HK-2 (cell line): ENCODE measurements around the gene SCG5.

Experiments used
- DNase-seq: peaks from one replicate; pipeline ENCODE4 v3.0.0-alpha.2; 2018; ENCODE audit not compliant: unreplicated experiment

The SCG5 gene

DNA sequence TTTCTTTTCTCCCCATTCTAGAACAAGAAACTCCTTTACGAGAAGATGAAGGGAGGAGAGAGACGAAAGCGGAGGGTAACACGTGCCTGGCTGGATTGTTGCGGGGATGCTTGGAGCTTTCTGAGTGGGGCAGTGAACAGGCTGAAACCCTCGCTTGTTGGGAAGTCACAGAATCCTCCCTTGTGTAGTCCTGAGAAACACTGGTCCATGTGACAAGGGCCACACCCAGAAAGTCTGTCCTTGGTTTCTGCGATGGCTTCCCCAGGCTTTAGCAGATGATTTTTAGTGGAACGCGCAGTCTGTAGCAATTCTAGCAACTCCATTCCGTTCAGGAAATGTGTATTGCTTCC lies 50.2 kb downstream of the SCG5 start:
- no peak for DNase-seq

DNA sequence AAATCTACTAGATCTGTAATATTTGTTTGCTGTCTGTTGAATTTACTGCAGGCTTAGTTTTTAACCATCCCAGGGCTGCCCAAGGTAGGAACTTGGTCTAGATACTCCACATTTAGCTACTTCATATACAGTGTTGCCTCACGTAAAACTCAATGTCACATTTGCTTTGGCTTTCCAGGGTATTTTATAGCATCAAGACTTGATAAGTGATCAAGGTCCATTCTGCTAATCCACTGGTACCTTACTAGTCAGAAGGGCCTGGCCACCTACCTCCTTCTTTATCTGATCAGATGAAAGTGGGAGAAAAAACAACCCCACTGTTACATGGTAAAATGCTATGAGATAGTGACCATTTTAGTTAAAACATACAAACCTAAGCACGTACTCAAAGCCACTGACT lies 50.8 kb downstream of the SCG5 start:
- DNase-seq = no peak

DNA sequence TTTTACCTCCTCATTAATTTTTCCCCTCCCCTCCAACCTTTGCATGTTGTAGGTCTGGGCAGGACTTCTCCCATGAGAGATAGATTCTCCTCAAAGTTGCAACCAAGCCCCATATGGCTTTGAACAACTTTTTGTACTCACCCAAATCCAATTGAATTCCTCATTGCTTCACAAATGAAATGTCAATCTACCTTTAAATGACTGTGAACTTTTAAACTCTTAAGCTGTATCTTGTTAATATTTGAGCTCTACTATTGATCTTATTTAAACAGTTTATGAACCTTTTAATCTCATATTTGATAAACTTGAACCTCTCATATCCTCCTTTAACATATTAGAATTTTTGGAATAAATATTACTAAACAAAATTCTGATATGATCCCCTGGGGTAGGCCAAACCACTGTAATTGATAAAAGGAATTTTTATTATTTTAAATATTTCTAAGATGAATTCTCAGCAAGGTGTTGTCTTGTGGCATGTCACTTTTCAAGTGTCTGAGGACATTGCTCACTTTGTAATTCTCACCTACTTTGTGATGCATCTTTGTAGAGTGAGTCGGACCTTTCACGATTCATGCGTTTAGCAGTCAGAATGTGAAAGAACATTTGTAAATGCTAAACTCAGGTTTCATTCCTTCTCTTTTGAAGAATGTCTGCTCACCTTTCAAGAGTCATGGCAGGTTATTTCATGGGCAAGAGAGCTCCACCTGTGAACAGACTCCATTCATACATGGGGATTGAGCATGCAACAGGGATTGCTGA lies 52.9 kb downstream of the SCG5 start:
- no peak for DNase-seq

GRCh38 chr15:32698773-32699390 lies 57.4 kb downstream of the SCG5 start:
- DNase-seq = no peak

- DNase-seq = no peak
Observed at GRCh38 chr15:32700501-32701150, 59.1 kb downstream of the SCG5 start.

- DNase-seq = no peak
Observed at GRCh38 chr15:32701863-32702262, 60.4 kb downstream of the SCG5 start.

- no peak for DNase-seq
Observed at GRCh38 chr15:32704395-32704981, 63.0 kb downstream of the SCG5 start.

GRCh38 chr15:32705446-32705845 lies 63.9 kb downstream of the SCG5 start:
- DNase-seq = no peak

GRCh38 chr15:32706704-32707103 lies 65.2 kb downstream of the SCG5 start:
- no peak for DNase-seq

GRCh38 chr15:32707436-32707835 lies 65.9 kb downstream of the SCG5 start:
- no peak for DNase-seq

- no peak for DNase-seq
Observed at GRCh38 chr15:32709295-32710033, 68.0 kb downstream of the SCG5 start.

DNA sequence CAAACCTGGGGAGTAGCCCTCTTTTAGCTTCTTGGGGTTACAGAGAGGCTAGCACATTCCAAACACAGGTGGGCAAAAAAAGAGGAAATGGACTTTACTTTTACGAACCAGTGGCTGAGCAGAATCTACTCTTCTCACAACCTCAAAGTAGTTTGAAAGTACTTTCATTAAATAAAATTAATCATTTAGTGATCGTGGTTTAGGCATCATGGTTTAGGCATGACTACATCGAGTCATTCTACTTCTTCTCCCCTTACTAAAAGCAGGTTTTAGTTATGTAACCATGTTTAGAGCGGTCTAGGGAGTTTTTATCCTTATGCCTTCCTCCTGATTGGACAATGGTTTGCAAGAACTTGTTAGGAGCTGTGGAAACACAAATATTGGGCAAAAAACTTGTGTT lies 73.8 kb downstream of the SCG5 start:
- DNase-seq = no peak

DNA sequence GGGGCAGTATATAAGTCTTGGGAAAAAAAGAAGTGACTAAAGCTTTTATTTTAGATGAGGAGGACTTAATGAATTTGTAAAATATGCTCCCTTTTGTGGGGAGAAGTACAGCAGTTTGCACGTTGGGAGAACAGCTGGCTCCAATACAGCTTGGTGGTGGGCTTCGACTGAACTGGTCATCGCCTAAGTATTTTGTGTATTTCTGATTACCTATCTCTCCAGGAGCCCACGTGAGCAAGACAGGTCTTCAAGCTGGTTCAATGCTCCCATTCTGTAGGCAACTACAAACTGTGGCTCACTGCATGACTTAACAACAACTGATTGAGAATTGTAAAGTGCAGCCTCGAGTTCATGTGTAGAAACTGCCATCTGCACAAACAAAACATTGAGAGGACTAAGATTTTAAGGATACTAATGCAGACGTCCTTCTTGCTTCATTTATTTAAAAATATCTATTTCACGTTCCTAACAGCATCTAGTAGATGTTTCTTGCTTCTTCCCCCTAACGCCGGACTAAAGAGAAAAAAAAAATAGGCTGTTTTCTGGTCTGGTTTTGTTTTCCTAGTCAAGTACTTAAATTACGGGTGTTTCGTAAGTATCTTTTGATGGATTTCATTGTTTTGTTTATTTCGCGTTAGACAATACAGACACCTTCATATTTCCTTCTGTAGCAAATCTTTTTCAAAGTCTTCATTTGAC lies 74.9 kb downstream of the SCG5 start:
- no peak for DNase-seq

DNA sequence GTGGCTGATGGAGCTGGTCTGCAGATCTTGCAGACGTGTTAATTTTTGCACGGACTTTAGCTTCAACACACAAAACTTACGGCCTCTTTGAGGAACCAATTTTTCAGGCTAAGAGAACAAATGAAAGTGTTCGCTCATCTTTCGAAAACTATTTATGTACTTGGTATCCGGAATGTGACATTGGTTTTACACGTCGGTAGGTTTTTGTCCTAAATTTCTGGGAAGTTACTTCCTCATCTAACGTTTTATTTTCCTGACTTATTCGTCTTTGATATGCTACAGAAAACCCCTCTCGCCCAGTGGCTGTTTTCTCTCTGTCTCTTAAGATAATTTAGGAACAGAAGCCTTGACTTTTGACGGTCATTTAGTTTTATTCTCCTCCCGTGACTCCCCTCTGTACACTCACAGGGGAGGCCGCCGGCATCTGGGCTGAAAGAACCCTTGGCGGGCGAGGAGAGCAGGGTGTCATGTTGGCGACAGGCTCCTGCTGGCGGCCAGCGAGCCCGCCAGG lies 75.5 kb downstream of the SCG5 start:
- DNase-seq = no peak

- DNase-seq = peak; percentile 49
Observed at GRCh38 chr15:32717426-32718226, 76.1 kb downstream of the SCG5 start, which contains the start of gene GREM1. TSS of gene GREM1 (plus strand) at chr15:32718004. CDS start at chr15:32730691, 12,687 bp downstream.

GRCh38 chr15:32718227-32718820 lies 76.8 kb downstream of the SCG5 start:
- DNase-seq = peak; percentile 39

DNA sequence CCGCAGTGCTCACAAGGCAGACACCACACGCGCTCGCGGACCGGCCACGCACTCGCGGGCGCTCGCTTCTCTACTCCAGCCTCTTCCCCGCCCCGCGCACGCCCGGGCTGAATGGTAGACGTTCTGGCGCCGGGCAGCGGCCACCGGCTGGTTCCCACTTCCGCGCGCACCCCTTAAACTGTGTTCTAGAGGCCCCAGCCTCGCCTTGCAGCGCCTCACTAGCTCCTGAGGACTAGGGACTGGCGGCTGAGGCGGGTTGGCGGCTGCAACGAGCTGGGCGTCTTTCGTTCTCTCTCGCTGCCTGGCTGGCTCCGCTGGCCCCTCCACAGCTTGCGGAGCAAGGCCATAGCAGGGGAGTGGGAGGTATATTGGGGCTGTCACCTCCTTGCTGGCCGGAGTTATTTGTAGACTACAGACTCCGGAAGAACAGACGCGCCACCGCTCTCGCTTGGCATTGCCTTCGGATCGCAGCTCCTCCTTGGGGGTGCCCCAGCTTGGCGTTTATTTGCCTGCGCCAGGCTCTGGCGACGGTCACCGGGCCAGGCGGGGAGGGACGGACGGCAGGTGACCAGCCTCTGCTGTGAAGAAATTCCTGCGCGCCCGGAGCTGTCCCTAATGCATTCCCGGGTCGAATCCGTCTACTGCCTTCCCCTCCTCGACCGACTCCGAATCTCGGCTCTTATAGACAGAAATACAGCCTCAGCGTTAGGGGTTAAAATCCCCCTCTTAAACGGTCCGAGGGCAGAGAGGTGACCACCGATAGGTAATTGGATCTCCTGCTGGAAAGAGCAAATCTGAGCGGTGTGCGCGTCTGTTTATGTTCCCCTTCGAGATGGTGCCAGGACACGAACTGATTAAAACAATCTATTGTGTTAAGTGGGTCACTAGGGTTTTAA lies 77.6 kb downstream of the SCG5 start:
- DNase-seq = peak; percentile 39

DNA sequence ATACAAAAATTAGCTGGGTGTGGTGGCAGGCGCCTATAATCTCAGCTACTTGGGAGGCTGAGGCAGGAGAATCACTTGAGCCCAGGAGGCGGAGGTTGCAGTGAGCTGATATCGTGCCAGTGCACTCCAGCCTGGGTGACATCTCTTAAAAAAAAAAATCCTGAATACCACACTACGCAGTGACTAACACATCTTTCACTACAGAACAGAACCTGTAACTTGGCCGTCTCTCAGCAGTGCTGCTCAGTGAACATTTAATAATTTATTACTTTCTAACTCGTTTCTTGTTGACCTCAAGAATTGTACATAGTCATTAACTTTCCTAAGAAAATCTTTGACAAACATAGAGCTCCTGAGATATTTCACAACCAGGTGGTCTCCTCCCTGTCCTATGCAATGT lies 80.1 kb downstream of the SCG5 start:
- no peak for DNase-seq

GRCh38 chr15:32722136-32722535 lies 80.6 kb downstream of the SCG5 start:
- DNase-seq = no peak
